Ovary (tissue), 9 donors: ENCODE measurements around the gene AMMECR1. TPM values are rescaled to one million over a fixed set of nuclear protein-coding genes. Genes with fewer than 3 reads are reported as not detected.

Experiments used
- DNase-seq, 5 donors: peaks; one replicate each; pipeline ENCODE4 v3.0.0-alpha.2; 2019 to 2020
- H3K27ac ChIP-seq, 2 donors: fragments of 200-600 bp; one replicate each; pipeline versions ENCODE4 v1.5.1 to v1.8.0; 2019 to 2022
- H3K27me3 ChIP-seq: fragments of 200-600 bp; one replicate; pipeline ENCODE4 v1.8.0; 2022
- H3K36me3 ChIP-seq: fragments of 200-600 bp; sonication (generic); one replicate; pipeline ENCODE4 v1.5.1; 2019
- H3K4me1 ChIP-seq: one replicate; pipeline ENCODE4 v1.8.1; 2013; ENCODE audit warnings: mild to moderate bottlenecking, moderate library complexity; ENCODE audit not compliant: insufficient read depth
- H3K4me3 ChIP-seq: fragments of 200-600 bp; sonication (generic); one replicate; pipeline ENCODE4 v1.5.1; 2017
- H3K9me3 ChIP-seq, 2 donors: fragments of 200-600 bp in 1 of 2; sonication (generic) in 1 of 2; one replicate each; pipeline versions ENCODE4 v1.5.1 to v1.8.1; 2013 to 2019; ENCODE audit warnings: mild to moderate bottlenecking in 1 of 2, moderate library complexity in 1 of 2
- CTCF ChIP-seq, 3 donors: fragments of 450-650 bp in 2 of 3; fragments of 200-600 bp in 1 of 3; IDR thresholded peaks; one replicate each; pipeline versions ENCODE4 v1.5.1 to v1.8.0; 2016 to 2022; ENCODE audit warnings: antibody characterized with exemption in 3 of 3, mild to moderate bottlenecking in 1 of 3
- EP300 ChIP-seq: sonication (generic); formaldehyde crosslinking; IDR thresholded peaks from one replicate; pipeline ENCODE4 v1.6.1; 2017; ENCODE audit warnings: antibody characterized with exemption
- POLR2A ChIP-seq: fragments of 450-650 bp; IDR thresholded peaks from one replicate; pipeline ENCODE4 v1.6.1; 2017; ENCODE audit warnings: antibody characterized with exemption, mild to moderate bottlenecking, moderate library complexity
- WGBS, 3 donors: extraction: QIAGEN DNeasy Blood & Tissue Kit in 1 of 3; methylation state at CpG; one replicate each; pipeline versions ENCODE4 v1.1.5 to v1.1.7; 2013 to 2017; 5-methylcytosine and 5-hydroxymethylcytosine counted together
- intact Hi-C, 4 donors: fragments of 100-400 bp; cut with DNase I; formaldehyde crosslinking; loops; one replicate each; pipeline versions ENCODE4 v1.11.0 to v1.15.1; 2022 to 2023
- polyA plus RNA-seq, 2 donors: library from polyadenylated mRNA; stranded (reverse); fragments of 200-250 nt in 1 of 2; fragments of 350-450 nt in 1 of 2; fragmentation: Illumina TruSeq in 1 of 2; extraction: RNeasy Lipid Tissue Mini Kit (QIAGEN cat#74804) in 1 of 2; gene quantifications; one replicate each; pipeline ENCODE4 v1.2.3, GENCODE V29; 2013 to 2014
- total RNA-seq, 7 donors: library from RNA; depleted of rRNA in 2 of 7; stranded (reverse); fragments of >200 nt in 2 of 7; fragmentation: NEBNext Ultra II Directional in 3 of 7; extraction: Animal tissue kit (Norgen Biotek cat#: 25700) in 3 of 7; gene quantifications; one replicate each; pipeline versions ENCODE4 v1.1.0 to v1.2.4, GENCODE V29; 2016 to 2023
- donor health status: DM: no; HTN: no; CAD: no; lungs with moderate emphysema.
- donor health status: DM: no; HTN: no; CAD: no.
- donor health status: Bipolar disorder and iron deficiency.
- donor health status: DM: yes; HTN: yes; CAD: no.
- donor health status: DM: no; HTN: no; CAD: no.
- donor health status: DM: yes; HTN: yes; CAD: no.

Gene AMMECR1
- total and polyA plus RNA-seq, 9 donors: 3.9 to 19.2 (median 12.3) TPM

- TF ChIP-seq EP300: no peak
- no peak for TF ChIP-seq POLR2A
- TF ChIP-seq CTCF (IDR thresholded peaks at IDR 0.05): no peak
- no peak for DNase-seq
- intact Hi-C loops: no loop called here
- Histone ChIP-seq H3K9me3 (no peaks in the 10 kb centered on the region), H3K4me1 (no peaks in the 10 kb centered on the region), H3K4me3 (no peak overlapping the region), H3K36me3 (no peaks in the 10 kb centered on the region), H3K27me3 (no peaks in the 10 kb centered on the region), H3K27ac (no peak overlapping the region)
- WGBS, 3 donors: 60 to 66% (median 64%) methylated on average over 6 of the region's 6 CpGs
These were observed 135.0 kb downstream of the AMMECR1 start for GRCh38 chrX:110182865-110183264.

DNA sequence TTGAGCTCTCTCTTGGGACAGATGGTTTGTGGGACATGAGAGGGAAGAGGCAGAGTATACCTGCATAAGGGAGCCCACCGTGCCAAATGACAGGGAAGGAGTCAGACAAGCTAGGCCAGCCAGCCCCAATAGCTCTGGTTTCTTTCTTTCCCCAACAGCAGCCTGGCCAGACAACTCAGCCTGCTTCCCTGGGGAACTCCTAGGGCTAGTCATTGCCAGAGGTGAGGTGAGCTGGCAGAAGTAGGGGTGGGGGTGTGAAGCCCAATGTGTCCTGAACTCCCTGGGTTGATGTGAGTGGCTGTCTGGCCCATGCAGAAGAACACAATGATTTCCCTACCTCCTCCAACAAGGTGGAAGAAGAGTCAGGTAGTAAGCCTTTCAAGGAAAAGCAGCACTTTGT, 135.5 kb downstream of the AMMECR1 start:
- Histone ChIP-seq H3K9me3 (no peaks in the 10 kb centered on the region), H3K27me3 (no peaks in the 10 kb centered on the region), H3K4me3 (no peak overlapping the region), H3K27ac (no peak overlapping the region), H3K4me1 (no peaks in the 10 kb centered on the region), H3K36me3 (no peaks in the 10 kb centered on the region)
- intact Hi-C loops: no loop called here
- DNase-seq: no peak
- 39 to 88% (median 71%) methylated on average over 1 of the region's 1 CpG for WGBS, 3 donors
- TF ChIP-seq CTCF (IDR thresholded peaks at IDR 0.05) (no peak), EP300 (no peak), POLR2A (no peak)

DNA sequence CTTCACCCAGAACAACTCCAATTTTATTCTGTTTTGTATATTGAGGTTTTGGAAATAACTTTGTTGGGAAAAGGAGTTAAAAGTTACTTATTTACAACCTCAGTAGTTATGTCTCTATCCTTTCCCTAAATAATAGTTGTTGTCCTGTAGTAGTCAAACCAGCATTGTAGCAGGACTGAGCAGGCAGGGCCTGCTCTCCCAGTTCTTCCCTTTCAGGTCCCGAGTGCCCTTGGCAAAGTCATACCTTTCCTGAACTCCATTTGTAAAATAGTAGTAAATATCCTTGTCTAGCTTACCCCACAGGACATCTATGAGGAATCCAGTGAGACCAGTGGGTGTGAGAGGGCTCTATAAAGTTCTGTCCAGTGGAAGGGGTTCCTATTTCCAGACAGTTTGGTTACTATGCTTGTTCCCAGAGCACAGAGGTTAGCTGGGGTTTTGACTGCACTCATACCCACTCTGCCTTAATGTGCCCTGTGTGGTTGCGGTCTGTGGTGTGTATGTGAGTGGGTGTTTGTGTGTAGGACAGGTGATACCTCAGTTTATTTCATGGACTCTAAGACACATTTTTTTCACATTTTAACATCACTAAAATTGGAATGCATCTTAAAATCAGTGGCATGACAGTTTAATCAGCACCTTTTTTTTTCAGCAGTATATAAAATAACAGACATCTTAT, 136.3 kb downstream of the AMMECR1 start:
- no peaks in the 10 kb centered on the region for H3K9me3 ChIP-seq
- peak overlapping the region in 1 of 2 donors; percentile 13 for H3K27ac ChIP-seq
- no peaks in the 10 kb centered on the region for H3K27me3 ChIP-seq
- no peaks in the 10 kb centered on the region for H3K4me1 ChIP-seq
- 58 to 70% (median 63%) methylated on average over 2 of the region's 2 CpGs for WGBS, 3 donors
- H3K4me3 ChIP-seq: no peak overlapping the region
- no peak for DNase-seq
- no peaks in the 10 kb centered on the region for H3K36me3 ChIP-seq
- no peak for TF ChIP-seq EP300
- TF ChIP-seq CTCF (IDR thresholded peaks at IDR 0.05): no peak
- no peak for TF ChIP-seq POLR2A
- intact Hi-C loops: no loop called here

GRCh38 chrX:110180928-110181310, 137.0 kb downstream of the AMMECR1 start:
- H3K9me3 ChIP-seq: no peaks in the 10 kb centered on the region
- H3K4me3 ChIP-seq: no peak overlapping the region
- H3K4me1 ChIP-seq: no peaks in the 10 kb centered on the region
- no peaks in the 10 kb centered on the region for H3K36me3 ChIP-seq
- 36 to 44% (median 38%) methylated on average over 6 of the region's 6 CpGs for WGBS, 3 donors
- H3K27me3 ChIP-seq: no peaks in the 10 kb centered on the region
- no peak for DNase-seq
- TF ChIP-seq EP300: no peak
- no peak for TF ChIP-seq CTCF (IDR thresholded peaks at IDR 0.05)
- TF ChIP-seq POLR2A: no peak
- H3K27ac ChIP-seq: no peak overlapping the region
- intact Hi-C loops: no loop called here
